ENCODE data around the gene COPS2. TPM values are rescaled to one million over a fixed set of nuclear protein-coding genes. Genes with fewer than 3 reads are reported as not detected.

COPS2 gene
- total and polyA plus RNA-seq, 2 of the 13 experiments (the other 11 are each of a cell fraction or from before 2014, with no cell fraction given), result 37.8 to 66.3 TPM

DNA sequence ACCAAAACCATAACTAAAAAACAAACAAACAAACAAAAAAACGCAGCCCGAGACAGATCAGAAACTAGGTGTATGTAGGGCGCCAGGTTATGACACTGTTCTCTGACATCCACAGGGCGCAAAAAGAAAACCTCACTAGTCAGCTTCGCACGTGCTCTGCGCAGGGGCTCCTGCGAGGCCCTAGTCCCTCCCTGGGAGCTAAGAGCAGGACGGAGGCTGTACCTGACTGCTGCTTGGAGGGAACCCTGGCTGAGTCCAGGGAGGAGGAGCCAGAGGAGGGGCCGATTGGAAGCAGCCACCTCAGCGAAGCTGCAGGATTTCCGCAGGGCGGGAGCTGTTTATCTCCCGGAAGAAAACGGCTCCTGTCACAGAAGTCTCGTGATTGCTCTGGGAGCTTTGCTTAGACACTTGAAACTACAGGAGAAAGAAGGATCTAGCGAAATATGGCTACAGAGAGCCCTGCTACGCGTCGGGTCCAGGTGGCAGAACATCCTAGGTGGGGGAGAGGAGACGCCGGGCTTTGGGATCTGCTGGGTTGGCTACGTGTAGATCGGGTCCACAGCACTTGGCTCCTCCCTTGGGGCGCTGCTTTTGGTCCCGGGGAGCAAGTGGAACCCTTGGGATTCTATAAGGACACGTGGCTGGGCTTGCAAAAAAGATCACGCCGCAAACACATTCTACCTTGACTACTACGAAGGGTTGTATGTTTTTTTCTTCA is 14.6 kb upstream of the COPS2 start, which contains the start of gene GALK2 (continued):
- TF ChIP-seq, protein P1, sequence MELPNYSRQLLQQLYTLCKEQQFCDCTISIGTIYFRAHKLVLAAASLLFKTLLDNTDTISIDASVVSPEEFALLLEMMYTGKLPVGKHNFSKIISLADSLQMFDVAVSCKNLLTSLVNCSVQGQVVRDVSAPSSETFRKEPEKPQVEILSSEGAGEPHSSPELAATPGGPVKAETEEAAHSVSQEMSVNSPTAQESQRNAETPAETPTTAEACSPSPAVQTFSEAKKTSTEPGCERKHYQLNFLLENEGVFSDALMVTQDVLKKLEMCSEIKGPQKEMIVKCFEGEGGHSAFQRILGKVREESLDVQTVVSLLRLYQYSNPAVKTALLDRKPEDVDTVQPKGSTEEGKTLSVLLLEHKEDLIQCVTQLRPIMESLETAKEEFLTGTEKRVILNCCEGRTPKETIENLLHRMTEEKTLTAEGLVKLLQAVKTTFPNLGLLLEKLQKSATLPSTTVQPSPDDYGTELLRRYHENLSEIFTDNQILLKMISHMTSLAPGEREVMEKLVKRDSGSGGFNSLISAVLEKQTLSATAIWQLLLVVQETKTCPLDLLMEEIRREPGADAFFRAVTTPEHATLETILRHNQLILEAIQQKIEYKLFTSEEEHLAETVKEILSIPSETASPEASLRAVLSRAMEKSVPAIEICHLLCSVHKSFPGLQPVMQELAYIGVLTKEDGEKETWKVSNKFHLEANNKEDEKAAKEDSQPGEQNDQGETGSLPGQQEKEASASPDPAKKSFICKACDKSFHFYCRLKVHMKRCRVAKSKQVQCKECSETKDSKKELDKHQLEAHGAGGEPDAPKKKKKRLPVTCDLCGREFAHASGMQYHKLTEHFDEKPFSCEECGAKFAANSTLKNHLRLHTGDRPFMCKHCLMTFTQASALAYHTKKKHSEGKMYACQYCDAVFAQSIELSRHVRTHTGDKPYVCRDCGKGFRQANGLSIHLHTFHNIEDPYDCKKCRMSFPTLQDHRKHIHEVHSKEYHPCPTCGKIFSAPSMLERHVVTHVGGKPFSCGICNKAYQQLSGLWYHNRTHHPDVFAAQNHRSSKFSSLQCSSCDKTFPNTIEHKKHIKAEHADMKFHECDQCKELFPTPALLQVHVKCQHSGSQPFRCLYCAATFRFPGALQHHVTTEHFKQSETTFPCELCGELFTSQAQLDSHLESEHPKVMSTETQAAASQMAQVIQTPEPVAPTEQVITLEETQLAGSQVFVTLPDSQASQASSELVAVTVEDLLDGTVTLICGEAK (IDR thresholded peaks at IDR 0.05), result no peak
- TF ChIP-seq, protein P1 (CRISPR knock-in tag; IDR thresholded peaks at IDR 0.05), result peak; percentile 36; the same call in 1 of the 2 replicates
- TF ChIP-seq ZBTB3 (CRISPR knock-in tag; IDR thresholded peaks at IDR 0.05; ENCODE audit: borderline replicate concordance, low read depth) (no peak), ZNF180 (CRISPR knock-in tag; IDR thresholded peaks at IDR 0.05; ENCODE audit: borderline replicate concordance, low read depth) (no peak), FIP1L1 (IDR thresholded peaks at IDR 0.05; ENCODE audit: borderline replicate concordance, insufficient read depth, low read depth, low read length) (no peak), ZNF740 (CRISPR knock-in tag; IDR thresholded peaks at IDR 0.05) (no peak), MEF2D (CRISPR knock-in tag; IDR thresholded peaks at IDR 0.05) (0 out of 2 replicates have a peak, but pooled peaks have one; percentile 36), ZC3H4 (CRISPR knock-in tag; IDR thresholded peaks at IDR 0.05; ENCODE audit: borderline replicate concordance) (no peak), NBN (conservative IDR thresholded peaks at IDR 0.05) (no peak), RELA (CRISPR knock-in tag; IDR thresholded peaks at IDR 0.05) (no peak), PRMT3 (CRISPR knock-in tag; IDR thresholded peaks at IDR 0.05; ENCODE audit: borderline replicate concordance, low read depth) (0 out of 2 replicates have a peak, but pooled peaks have one; percentile 40), MBD4 (IDR thresholded peaks at IDR 0.05; ENCODE audit: borderline replicate concordance, low read length) (no peak)
- TF ChIP-seq, protein P2, sequence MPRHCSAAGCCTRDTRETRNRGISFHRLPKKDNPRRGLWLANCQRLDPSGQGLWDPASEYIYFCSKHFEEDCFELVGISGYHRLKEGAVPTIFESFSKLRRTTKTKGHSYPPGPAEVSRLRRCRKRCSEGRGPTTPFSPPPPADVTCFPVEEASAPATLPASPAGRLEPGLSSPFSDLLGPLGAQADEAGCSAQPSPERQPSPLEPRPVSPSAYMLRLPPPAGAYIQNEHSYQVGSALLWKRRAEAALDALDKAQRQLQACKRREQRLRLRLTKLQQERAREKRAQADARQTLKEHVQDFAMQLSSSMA (CRISPR knock-in tag; IDR thresholded peaks at IDR 0.05), result peak; percentile 82; the same call in 1 of the 2 replicates
- TF ChIP-seq, protein P3, sequence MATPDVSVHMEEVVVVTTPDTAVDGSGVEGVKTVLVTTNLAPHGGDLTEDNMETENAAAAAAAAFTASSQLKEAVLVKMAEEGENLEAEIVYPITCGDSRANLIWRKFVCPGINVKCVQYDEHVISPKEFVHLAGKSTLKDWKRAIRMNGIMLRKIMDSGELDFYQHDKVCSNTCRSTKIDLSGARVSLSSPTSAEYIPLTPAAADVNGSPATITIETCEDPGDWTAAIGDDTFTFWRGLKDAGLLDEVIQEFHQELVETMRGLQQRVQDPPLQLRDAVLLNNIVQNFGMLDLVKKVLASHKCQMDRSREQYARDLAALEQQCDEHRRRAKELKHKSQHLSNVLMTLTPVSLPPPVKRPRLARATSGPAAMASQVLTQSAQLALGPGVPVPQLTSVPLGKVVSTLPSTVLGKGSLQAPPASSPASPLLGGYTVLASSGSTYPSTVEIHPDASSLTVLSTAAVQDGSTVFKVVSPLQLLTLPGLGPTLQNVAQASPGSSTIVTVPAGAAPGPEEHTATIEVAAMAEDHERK (CRISPR knock-in tag; IDR thresholded peaks at IDR 0.05; ENCODE audit: low read depth), result no peak

All from HepG2 (cell line).